HepG2 (cell line): ENCODE data around the gene SEZ6. TPM values are rescaled to one million over a fixed set of nuclear protein-coding genes. Genes with fewer than 3 reads are reported as not detected.

Experiments
- AGO1 ChIP-seq: fragments of 200-400 bp; formaldehyde crosslinking; IDR thresholded peaks from 2 replicates; pipeline ENCODE4 v1.6.1; 2017; ENCODE audit warnings: mild to moderate bottlenecking, low read depth, low read length, moderate library complexity; ENCODE audit not compliant: poor library complexity, severe bottlenecking
- ELF1 ChIP-seq: sonication (generic); formaldehyde crosslinking; IDR thresholded peaks from 2 replicates; pipeline ENCODE4 v1.4.0; 2020; ENCODE audit warnings: missing genetic modification reagents
- ESRRA ChIP-seq: sonication (generic); formaldehyde crosslinking; IDR thresholded peaks from 2 replicates; pipeline ENCODE4 v1.5.1; 2020; ENCODE audit warnings: mild to moderate bottlenecking, low read depth, missing genetic modification reagents
- KAT7 ChIP-seq: IDR thresholded peaks from 2 replicates; pipeline ENCODE4 v1.6.1; 2018; ENCODE audit warnings: borderline replicate concordance, missing compliant biosample characterization
- NCOA2 ChIP-seq: sonication (generic); formaldehyde crosslinking; IDR thresholded peaks from 2 replicates; pipeline ENCODE4 v1.8.0; 2022; ENCODE audit warnings: inconsistent platforms
- NCOA5 ChIP-seq: sonication (generic); formaldehyde crosslinking; IDR thresholded peaks from 2 replicates; pipeline ENCODE4 v1.4.0; 2020; ENCODE audit warnings: missing genetic modification reagents
- NPAS2 ChIP-seq: sonication (generic); formaldehyde crosslinking; IDR thresholded peaks from 2 replicates; pipeline ENCODE4 v1.8.0; 2022; ENCODE audit warnings: mild to moderate bottlenecking, missing genetic modification reagents, borderline replicate concordance
- NR2F2 ChIP-seq: IDR thresholded peaks from 2 replicates; pipeline ENCODE4 v1.6.1; 2012; ENCODE audit warnings: low read depth, inconsistent platforms, borderline replicate concordance
- PCBP1 ChIP-seq: fragments of 200-400 bp; formaldehyde crosslinking; IDR thresholded peaks from 2 replicates; pipeline ENCODE4 v1.6.1; 2017; ENCODE audit warnings: mild to moderate bottlenecking, low read depth, low read length, borderline replicate concordance
- RELA ChIP-seq: sonication (generic); formaldehyde crosslinking; IDR thresholded peaks from 2 replicates; pipeline ENCODE4 v1.4.0; 2020; ENCODE audit warnings: missing genetic modification reagents
- SRF ChIP-seq: IDR thresholded peaks from 2 replicates; pipeline ENCODE4 v1.6.1; 2011; ENCODE audit warnings: mild to moderate bottlenecking, low read depth, low read length, moderate library complexity
- ZNF260 ChIP-seq: sonication (generic); formaldehyde crosslinking; IDR thresholded peaks from 2 replicates; pipeline ENCODE4 v1.4.0; 2020; ENCODE audit warnings: missing genetic modification reagents, low read depth, mild to moderate bottlenecking, borderline replicate concordance
- ZNF331 ChIP-seq: sonication (generic); formaldehyde crosslinking; IDR thresholded peaks from 2 replicates; pipeline ENCODE4 v1.4.0; 2020; ENCODE audit warnings: missing genetic modification reagents
- ZNF34 ChIP-seq: sonication (generic); formaldehyde crosslinking; IDR thresholded peaks from 2 replicates; pipeline ENCODE4 v1.4.0; 2020; ENCODE audit warnings: mild to moderate bottlenecking, missing genetic modification reagents, borderline replicate concordance
- ZNF558 ChIP-seq: sonication (generic); formaldehyde crosslinking; IDR thresholded peaks from 2 replicates; pipeline ENCODE4 v1.9.0; 2022; ENCODE audit warnings: mild to moderate bottlenecking, missing genetic modification reagents, borderline replicate concordance
- ZNF564 ChIP-seq: sonication (generic); formaldehyde crosslinking; IDR thresholded peaks from 2 replicates; pipeline ENCODE4 v1.8.1; 2023; ENCODE audit warnings: mild to moderate bottlenecking, missing genetic modification reagents
- ZNF792 ChIP-seq: IDR thresholded peaks from 2 replicates; pipeline ENCODE4 v1.6.1; 2016
- polyA plus RNA-seq, 8 experiments: library from polyadenylated mRNA; depleted of rRNA in 3 of 8; stranded (reverse) in 7 of 8; unstranded in 1 of 8; fragments of >200 nt; fragmentation: Illumina TruSeq in 4 of 8; extraction: Trizol in 4 of 8; gene quantifications; 2 replicates each; pipeline versions ENCODE4 v1.2.1 to v1.2.3, GENCODE V29; 2011 to 2016; ENCODE audit warnings: low read depth in 4 of 8, missing spikeins in 1 of 8, mixed read lengths in 1 of 8; ENCODE audit not compliant: insufficient read depth in 1 of 8
- total RNA-seq, 5 experiments: library from RNA; depleted of rRNA; stranded (reverse); fragments of >200 nt; fragmentation: Illumina TruSeq; extraction: Trizol; gene quantifications; 2 replicates each; pipeline ENCODE4 v1.2.3, GENCODE V29; 2016; ENCODE audit warnings: low read depth in 1 of 5
- TF ChIP-seq, protein P1 (sequence below): IDR thresholded peaks from 2 replicates; pipeline ENCODE4 v1.6.1; 2016; ENCODE audit warnings: missing genetic modification reagents, missing compliant biosample characterization
- TF ChIP-seq, protein P2 (sequence below): sonication (generic); formaldehyde crosslinking; IDR thresholded peaks from 2 replicates; pipeline ENCODE4 v1.4.0; 2020; ENCODE audit warnings: missing genetic modification reagents
- TF ChIP-seq, protein P3 (sequence below): sonication (generic); formaldehyde crosslinking; IDR thresholded peaks from 2 replicates; pipeline ENCODE4 v1.4.0; 2020; ENCODE audit warnings: missing genetic modification reagents, mild to moderate bottlenecking, borderline replicate concordance
- TF ChIP-seq, protein P4 (sequence below): sonication (generic); formaldehyde crosslinking; IDR thresholded peaks from 2 replicates; pipeline ENCODE4 v1.8.1; 2022; ENCODE audit warnings: mild to moderate bottlenecking, missing genetic modification reagents

Gene SEZ6
- total and polyA plus RNA-seq, 2 of the 13 experiments (the other 11 are each of a cell fraction or from before 2014, with no cell fraction given) = not detected

DNA sequence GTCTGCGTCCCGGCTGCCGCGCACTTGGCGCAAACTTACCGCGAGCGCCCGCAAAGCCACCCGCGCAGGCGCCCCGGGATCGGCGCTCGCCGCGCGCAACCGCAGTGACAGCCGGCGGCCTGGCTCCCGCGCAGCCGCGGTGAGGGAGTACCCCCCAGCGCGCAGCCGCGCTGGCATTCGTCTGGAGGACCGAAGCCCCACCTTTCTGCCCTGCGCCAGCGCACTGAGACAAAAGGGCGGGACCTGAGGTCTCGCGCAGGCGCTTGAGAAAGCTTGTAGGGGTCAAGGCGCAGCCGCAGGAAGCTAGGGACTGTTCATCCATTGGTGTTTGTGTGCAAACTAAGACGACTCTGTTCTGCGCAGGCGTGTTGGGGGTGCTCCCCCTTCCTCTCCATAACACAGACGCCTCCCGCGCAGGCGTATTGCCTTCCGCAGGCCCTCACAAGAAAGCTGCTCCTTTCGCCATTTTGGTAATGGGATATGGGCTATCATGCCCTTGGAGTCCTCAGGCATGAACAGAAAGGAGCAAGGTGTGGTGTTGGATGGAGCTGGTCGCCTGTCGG lies 54.3 kb downstream of the SEZ6 start, which contains the start of gene PHF12 (continued):
- TF ChIP-seq NCOA5 (CRISPR knock-in tag) (no peak), ELF1 (CRISPR knock-in tag) (peak; percentile 46), ZNF260 (CRISPR knock-in tag) (no peak), KAT7 (CRISPR knock-in tag) (no peak), ZNF792 (CRISPR knock-in tag) (peak; percentile 46; the same call in 1 of the 2 replicates), ZNF558 (no peak), ESRRA (CRISPR knock-in tag) (no peak), RELA (CRISPR knock-in tag) (no peak; the same call in 1 of the 2 replicates), SRF (no peak), NR2F2 (no peak), AGO1 (peak; percentile 94), ZNF331 (0 out of 2 replicates have a peak, but pooled peaks have one; percentile 8), PCBP1 (no peak), NCOA2 (CRISPR knock-in tag) (no peak), NPAS2 (no peak), ZNF564 (CRISPR knock-in tag) (no peak), ZNF34 (CRISPR knock-in tag) (no peak)
- TF ChIP-seq, protein P1, sequence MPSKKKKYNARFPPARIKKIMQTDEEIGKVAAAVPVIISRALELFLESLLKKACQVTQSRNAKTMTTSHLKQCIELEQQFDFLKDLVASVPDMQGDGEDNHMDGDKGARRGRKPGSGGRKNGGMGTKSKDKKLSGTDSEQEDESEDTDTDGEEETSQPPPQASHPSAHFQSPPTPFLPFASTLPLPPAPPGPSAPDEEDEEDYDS (CRISPR knock-in tag) = peak; percentile 76; the same call in 1 of the 2 replicates
- TF ChIP-seq, protein P2, sequence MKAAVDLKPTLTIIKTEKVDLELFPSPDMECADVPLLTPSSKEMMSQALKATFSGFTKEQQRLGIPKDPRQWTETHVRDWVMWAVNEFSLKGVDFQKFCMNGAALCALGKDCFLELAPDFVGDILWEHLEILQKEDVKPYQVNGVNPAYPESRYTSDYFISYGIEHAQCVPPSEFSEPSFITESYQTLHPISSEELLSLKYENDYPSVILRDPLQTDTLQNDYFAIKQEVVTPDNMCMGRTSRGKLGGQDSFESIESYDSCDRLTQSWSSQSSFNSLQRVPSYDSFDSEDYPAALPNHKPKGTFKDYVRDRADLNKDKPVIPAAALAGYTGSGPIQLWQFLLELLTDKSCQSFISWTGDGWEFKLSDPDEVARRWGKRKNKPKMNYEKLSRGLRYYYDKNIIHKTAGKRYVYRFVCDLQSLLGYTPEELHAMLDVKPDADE (CRISPR knock-in tag) = 0 out of 2 replicates have a peak, but pooled peaks have one; percentile 71
- TF ChIP-seq, protein P3, sequence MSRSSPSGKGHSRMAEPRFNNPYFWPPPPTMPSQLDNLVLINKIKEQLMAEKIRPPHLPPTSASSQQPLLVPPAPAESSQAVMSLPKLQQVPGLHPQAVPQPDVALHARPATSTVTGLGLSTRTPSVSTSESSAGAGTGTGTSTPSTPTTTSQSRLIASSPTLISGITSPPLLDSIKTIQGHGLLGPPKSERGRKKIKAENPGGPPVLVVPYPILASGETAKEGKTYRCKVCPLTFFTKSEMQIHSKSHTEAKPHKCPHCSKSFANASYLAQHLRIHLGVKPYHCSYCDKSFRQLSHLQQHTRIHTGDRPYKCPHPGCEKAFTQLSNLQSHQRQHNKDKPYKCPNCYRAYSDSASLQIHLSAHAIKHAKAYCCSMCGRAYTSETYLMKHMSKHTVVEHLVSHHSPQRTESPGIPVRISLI (CRISPR knock-in tag) = no peak
- TF ChIP-seq, protein P4, sequence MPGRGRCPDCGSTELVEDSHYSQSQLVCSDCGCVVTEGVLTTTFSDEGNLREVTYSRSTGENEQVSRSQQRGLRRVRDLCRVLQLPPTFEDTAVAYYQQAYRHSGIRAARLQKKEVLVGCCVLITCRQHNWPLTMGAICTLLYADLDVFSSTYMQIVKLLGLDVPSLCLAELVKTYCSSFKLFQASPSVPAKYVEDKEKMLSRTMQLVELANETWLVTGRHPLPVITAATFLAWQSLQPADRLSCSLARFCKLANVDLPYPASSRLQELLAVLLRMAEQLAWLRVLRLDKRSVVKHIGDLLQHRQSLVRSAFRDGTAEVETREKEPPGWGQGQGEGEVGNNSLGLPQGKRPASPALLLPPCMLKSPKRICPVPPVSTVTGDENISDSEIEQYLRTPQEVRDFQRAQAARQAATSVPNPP = no peak
